MCF 10A (cell line): ENCODE data around the gene FBXW9. TPM values are rescaled to one million over a fixed set of nuclear protein-coding genes. Genes with fewer than 3 reads are reported as not detected.
A peak's percentile ranks its signal among the peaks of the same experiment; 100 is the strongest.

Experiments used
- BruUV-seq: library from RNA; stranded (reverse); fragments of 400-500 nt; replicated peaks from 2 replicates; lab custom pipeline; 2021; lab: Mats Ljungman, UMichigan
- CTCF ChIA-PET: fragments of 300-600 bp; sonication (Branson Sonifier 250); formaldehyde crosslinking; extraction: SDS; loops from one replicate; lab custom pipeline; 2021; ENCODE audit warnings: antibody characterized with exemption, inconsistent platforms; lab: Yijun Ruan, JAX
- POLR2A ChIA-PET: fragments of 300-600, 350-650 bp; sonication (Branson Sonifier 250); formaldehyde crosslinking; extraction: SDS; loops from one replicate; lab custom pipeline; 2020; ENCODE audit warnings: antibody characterized with exemption, inconsistent platforms; lab: Yijun Ruan, JAX
- DNase-seq: peaks from one replicate; pipeline ENCODE4 v3.0.0-alpha.2; 2018; ENCODE audit not compliant: unreplicated experiment
- H3K27ac Mint-ChIP-seq: one replicate; pipeline ENCODE4 v1.8.0; 2022; ENCODE audit warnings: mild to moderate bottlenecking, low read depth, mixed read lengths; ENCODE audit not compliant: unreplicated experiment
- H3K27me3 Mint-ChIP-seq: one replicate; pipeline ENCODE4 v1.8.0; 2022; ENCODE audit warnings: mixed read lengths; ENCODE audit not compliant: insufficient read depth, unreplicated experiment
- H3K36me3 Mint-ChIP-seq: one replicate; pipeline ENCODE4 v1.8.0; 2022; ENCODE audit warnings: mild to moderate bottlenecking, moderate library complexity, mixed read lengths; ENCODE audit not compliant: insufficient read depth, unreplicated experiment
- H3K4me1 Mint-ChIP-seq: one replicate; pipeline ENCODE4 v1.8.0; 2022; ENCODE audit warnings: mixed read lengths; ENCODE audit not compliant: insufficient read depth, unreplicated experiment
- H3K4me3 Mint-ChIP-seq: one replicate; pipeline ENCODE4 v1.8.0; 2022; ENCODE audit warnings: mild to moderate bottlenecking, moderate library complexity, mixed read lengths; ENCODE audit not compliant: unreplicated experiment
- H3K9me3 Mint-ChIP-seq: one replicate; pipeline ENCODE4 v1.8.0; 2022; ENCODE audit warnings: mixed read lengths; ENCODE audit not compliant: unreplicated experiment
- intact Hi-C: fragments of 100-400 bp; cut with micrococcal nuclease; formaldehyde crosslinking; loops from 2 replicates; pipeline ENCODE4 v1.14.1; 2022
- total RNA-seq: library from RNA; stranded (reverse); gene quantifications from 2 replicates; pipeline ENCODE4 v1.2.3, GENCODE V29; 2022
- TF ChIP-seq, protein P1 (sequence below): fragments of 200-600 bp; IDR thresholded peaks from one replicate; pipeline ENCODE4 v1.8.0; 2022; ENCODE audit warnings: antibody characterized with exemption, mild to moderate bottlenecking; ENCODE audit not compliant: unreplicated experiment

Gene FBXW9
- total RNA-seq, 1 experiment from 2014 or later: 13.8 TPM

DNA sequence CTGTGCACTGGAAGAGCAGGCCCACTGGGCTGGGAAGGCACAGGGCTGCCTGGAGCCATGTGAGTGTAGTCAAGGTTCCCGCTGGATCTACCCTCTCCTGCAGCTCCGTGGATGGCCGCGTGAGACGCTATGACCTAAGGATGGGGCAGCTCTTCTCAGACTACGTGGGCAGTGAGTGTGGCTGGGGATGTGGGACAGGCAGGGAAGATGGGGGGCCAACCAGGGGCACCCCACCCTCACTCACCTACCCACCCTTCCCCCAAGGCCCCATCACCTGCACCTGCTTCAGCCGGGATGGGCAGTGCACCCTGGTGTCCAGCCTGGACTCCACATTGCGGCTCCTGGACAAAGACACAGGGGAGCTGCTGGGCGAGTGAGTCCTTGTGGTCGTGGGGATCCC is 23.7 kb downstream of the FBXW9 start:
- CTCF ChIA-PET: interaction anchor here (0.7 to 2.8 kb wide), 11 partner anchors 8 to 108 kb away, joined by 3 to 20 read pairs (median 3); partner anchors contain the start of genes DHPS and TNPO2
- no peaks in the 10 kb centered on the region for H3K27me3 Mint-ChIP-seq
- no peak overlapping the region for H3K27ac Mint-ChIP-seq
- H3K4me1 Mint-ChIP-seq: no peaks in the 10 kb centered on the region
- POLR2A ChIA-PET: interaction anchor here (1.2 to 1.6 kb wide), 3 partner anchors 9 to 859 kb away, joined by 3 to 5 read pairs (median 4); partner anchors contain the start of genes DHPS and FBXW9
- DNase-seq: no peak
- no peaks in the 10 kb centered on the region for H3K9me3 Mint-ChIP-seq
- intact Hi-C loops: loop anchor here (1.0 kb wide), 1 partner anchor 108 kb away; no protein-coding TSS in a partner anchor
- peaks cover 78% of the 10 kb centered on the region for H3K36me3 Mint-ChIP-seq
- TF ChIP-seq, protein P1, sequence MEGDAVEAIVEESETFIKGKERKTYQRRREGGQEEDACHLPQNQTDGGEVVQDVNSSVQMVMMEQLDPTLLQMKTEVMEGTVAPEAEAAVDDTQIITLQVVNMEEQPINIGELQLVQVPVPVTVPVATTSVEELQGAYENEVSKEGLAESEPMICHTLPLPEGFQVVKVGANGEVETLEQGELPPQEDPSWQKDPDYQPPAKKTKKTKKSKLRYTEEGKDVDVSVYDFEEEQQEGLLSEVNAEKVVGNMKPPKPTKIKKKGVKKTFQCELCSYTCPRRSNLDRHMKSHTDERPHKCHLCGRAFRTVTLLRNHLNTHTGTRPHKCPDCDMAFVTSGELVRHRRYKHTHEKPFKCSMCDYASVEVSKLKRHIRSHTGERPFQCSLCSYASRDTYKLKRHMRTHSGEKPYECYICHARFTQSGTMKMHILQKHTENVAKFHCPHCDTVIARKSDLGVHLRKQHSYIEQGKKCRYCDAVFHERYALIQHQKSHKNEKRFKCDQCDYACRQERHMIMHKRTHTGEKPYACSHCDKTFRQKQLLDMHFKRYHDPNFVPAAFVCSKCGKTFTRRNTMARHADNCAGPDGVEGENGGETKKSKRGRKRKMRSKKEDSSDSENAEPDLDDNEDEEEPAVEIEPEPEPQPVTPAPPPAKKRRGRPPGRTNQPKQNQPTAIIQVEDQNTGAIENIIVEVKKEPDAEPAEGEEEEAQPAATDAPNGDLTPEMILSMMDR: no peak
- no TSS peak for BruUV-seq
- H3K4me3 Mint-ChIP-seq: no peak overlapping the region

DNA sequence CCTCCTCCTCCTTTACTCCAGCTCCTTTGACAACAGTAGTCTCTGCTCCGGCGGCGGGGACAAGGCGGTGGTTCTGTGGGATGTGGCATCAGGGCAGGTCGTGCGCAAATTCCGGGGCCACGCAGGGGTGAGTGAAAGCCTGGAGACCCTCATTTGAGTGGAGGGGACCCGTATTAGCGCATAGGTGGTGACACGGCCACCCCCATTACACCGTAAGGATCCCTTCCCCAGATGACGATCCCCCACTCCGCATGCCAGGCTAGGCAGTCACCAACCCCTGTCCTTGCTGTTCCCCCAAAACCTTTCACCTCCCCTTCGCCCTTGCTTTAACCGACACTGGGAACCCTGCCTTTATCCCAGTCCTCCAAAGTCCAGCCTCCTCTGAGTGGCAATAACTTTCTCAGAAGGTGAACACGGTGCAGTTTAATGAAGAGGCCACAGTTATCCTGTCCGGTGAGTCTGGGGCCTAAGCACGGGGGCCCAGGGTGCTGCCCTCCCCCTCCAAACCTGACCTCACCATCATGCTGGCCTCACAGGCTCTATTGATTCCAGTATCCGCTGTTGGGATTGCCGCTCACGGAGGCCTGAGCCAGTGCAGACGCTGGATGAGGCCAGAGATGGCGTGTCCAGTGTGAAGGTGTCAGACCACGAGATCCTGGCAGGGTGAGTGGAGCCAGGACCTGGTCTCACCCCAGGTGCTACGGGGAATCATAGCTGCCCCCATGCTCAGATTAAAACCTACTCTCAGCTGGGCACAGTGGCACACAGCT is 26.1 kb downstream of the FBXW9 start:
- POLR2A ChIA-PET: interaction anchor here (0.6 to 3.2 kb wide), 14 partner anchors 10 to 1031 kb away, joined by 3 to 40 read pairs (median 3); partner anchors contain the start of genes DHPS, FBXW9, TNPO2 and ZNF490
- no TSS peak for BruUV-seq
- intact Hi-C loops: no loop called here
- H3K27ac Mint-ChIP-seq: peak overlapping the region; percentile 100
- H3K9me3 Mint-ChIP-seq: no peaks in the 10 kb centered on the region
- CTCF ChIA-PET: interaction anchor here (0.6 to 2.8 kb wide), 4 partner anchors 10 to 1785 kb away, joined by 3 to 20 read pairs (median 8); partner anchors contain the start of gene DHPS
- TF ChIP-seq, protein P1: no peak
- no peak for DNase-seq
- peak overlapping the region; percentile 92 for H3K4me3 Mint-ChIP-seq
- H3K27me3 Mint-ChIP-seq: no peaks in the 10 kb centered on the region
- peaks cover 7% of the 10 kb centered on the region for H3K4me1 Mint-ChIP-seq
- H3K36me3 Mint-ChIP-seq: peaks cover 60% of the 10 kb centered on the region

DNA sequence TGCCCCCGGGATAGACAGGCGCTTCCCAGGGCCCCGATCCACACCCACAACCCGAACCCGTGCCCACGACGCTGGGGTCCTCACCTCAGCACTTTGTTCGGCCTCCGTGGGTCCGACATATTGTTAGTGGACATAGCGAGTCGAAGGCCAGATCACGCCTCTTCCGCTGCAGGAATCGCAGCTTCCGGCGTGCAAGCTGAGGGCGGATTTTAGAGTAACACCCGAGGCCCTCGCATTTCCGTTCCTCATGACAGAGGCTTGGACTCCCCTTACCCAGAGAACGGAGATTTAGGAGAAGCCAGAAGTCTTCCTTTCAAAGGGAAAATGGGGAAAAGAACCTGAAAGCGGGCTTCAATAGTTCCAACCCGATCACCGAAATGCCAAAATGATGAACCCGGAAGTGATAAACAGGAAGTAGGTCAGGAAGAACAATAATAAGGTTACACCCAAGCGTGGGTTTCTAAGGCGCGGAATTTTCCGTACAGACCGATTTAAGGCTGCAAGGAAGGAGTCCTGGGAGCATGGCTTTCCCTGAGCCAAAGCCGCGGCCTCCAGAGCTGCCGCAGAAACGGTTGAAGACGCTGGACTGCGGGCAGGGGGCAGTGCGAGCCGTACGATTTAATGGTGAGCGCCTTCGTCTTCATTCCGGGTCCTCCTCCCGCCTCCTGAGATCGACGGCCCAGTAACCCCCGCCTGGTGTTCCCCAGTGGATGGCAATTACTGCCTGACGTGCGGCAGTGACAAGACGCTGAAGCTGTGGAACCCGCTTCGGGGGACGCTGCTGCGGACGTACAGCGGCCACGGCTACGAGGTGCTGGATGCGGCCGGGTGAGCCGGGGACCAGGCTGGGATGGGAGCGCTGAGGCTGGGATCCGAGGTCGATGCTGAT is 26.9 kb downstream of the FBXW9 start:
- peaks cover 7% of the 10 kb centered on the region for H3K4me1 Mint-ChIP-seq
- H3K36me3 Mint-ChIP-seq: peaks cover 52% of the 10 kb centered on the region
- no peaks in the 10 kb centered on the region for H3K27me3 Mint-ChIP-seq
- ChIA-PET CTCF (interaction anchor here (0.6 to 0.8 kb wide), 2 partner anchors 28 to 1784 kb away, joined by 3 read pairs; no protein-coding TSS in a partner anchor), POLR2A (interaction anchor here (0.7 to 3.2 kb wide), 22 partner anchors 9 to 1583 kb away, joined by 3 to 40 read pairs (median 4); partner anchors contain the start of genes DHPS, FBXW9, JUNB and TNPO2)
- TF ChIP-seq, protein P1: no peak
- no peaks in the 10 kb centered on the region for H3K9me3 Mint-ChIP-seq
- intact Hi-C loops: loop anchor here (2.0 to 10.0 kb wide), 2 partner anchors 59 to 505 kb away; partner anchors contain the start of genes ZNF136, ZNF490 and ZNF791
- DNase-seq: peak; percentile 83
- BruUV-seq: TSS peak; percentile 65
- H3K4me3 Mint-ChIP-seq: peak overlapping the region; percentile 92
- peak overlapping the region; percentile 100 for H3K27ac Mint-ChIP-seq
